GM19463 (cell line): Measurements from ENCODE around the gene SLC27A1.
"Not testable (repeated sequence)": the region's sequence is repeated elsewhere in the genome, so short reads cannot be mapped to it uniquely, and the experiment has no call there.

ENCODE experiments used
- ATAC-seq: cut with Tn5 transposase; IDR thresholded peaks from one replicate; pipeline ENCODE4 v1.9.1; 2021; ENCODE audit warnings: mild to moderate bottlenecking, moderate library complexity; ENCODE audit not compliant: unreplicated experiment

Gene SLC27A1

GRCh38 chr19:17486545-17487240 lies 16.4 kb downstream of the SLC27A1 start:
- ATAC-seq = no peak

GRCh38 chr19:17487284-17488121 lies 17.2 kb downstream of the SLC27A1 start:
- no peak for ATAC-seq

- ATAC-seq = no peak
These were observed 18.5 kb downstream of the SLC27A1 start for GRCh38 chr19:17488593-17489391.

GRCh38 chr19:17489392-17490030 lies 19.2 kb downstream of the SLC27A1 start:
- ATAC-seq = no peak

- ATAC-seq = no peak
These were observed 20.1 kb downstream of the SLC27A1 start for GRCh38 chr19:17490411-17490810.

- no peak for ATAC-seq
These were observed 21.0 kb downstream of the SLC27A1 start for GRCh38 chr19:17491287-17491686.

- ATAC-seq = no peak
These were observed 25.4 kb downstream of the SLC27A1 start for GRCh38 chr19:17495639-17496296.

- ATAC-seq = no peak
These were observed 26.1 kb downstream of the SLC27A1 start for GRCh38 chr19:17496337-17496997.

- ATAC-seq = no peak
These were observed 26.9 kb downstream of the SLC27A1 start for GRCh38 chr19:17497149-17497798.

GRCh38 chr19:17499025-17499424 lies 28.7 kb downstream of the SLC27A1 start:
- ATAC-seq = not testable (repeated sequence)

- ATAC-seq = no peak
These were observed 29.5 kb downstream of the SLC27A1 start for GRCh38 chr19:17499648-17500446.

- no peak for ATAC-seq
These were observed 30.3 kb downstream of the SLC27A1 start for GRCh38 chr19:17500447-17501198.

- ATAC-seq = no peak
These were observed 32.9 kb downstream of the SLC27A1 start for GRCh38 chr19:17503240-17503639.

GRCh38 chr19:17504030-17504429 lies 33.7 kb downstream of the SLC27A1 start:
- ATAC-seq = no peak

- ATAC-seq = no peak
These were observed 34.1 kb downstream of the SLC27A1 start for GRCh38 chr19:17504456-17504855.

GRCh38 chr19:17505223-17505622 lies 34.9 kb downstream of the SLC27A1 start:
- no peak for ATAC-seq

GRCh38 chr19:17506745-17507144 lies 36.4 kb downstream of the SLC27A1 start:
- ATAC-seq = no peak

- ATAC-seq = not testable (repeated sequence)
These were observed 38.2 kb downstream of the SLC27A1 start for GRCh38 chr19:17508558-17508933.
